Measurements from ENCODE around the gene ZNF195. TPM values are rescaled to one million over a fixed set of nuclear protein-coding genes. Genes with fewer than 3 reads are reported as not detected.

ZNF195 gene
- total and polyA plus RNA-seq, 8 donors = 19.6 to 37.0 (median 34.2) TPM

DNA sequence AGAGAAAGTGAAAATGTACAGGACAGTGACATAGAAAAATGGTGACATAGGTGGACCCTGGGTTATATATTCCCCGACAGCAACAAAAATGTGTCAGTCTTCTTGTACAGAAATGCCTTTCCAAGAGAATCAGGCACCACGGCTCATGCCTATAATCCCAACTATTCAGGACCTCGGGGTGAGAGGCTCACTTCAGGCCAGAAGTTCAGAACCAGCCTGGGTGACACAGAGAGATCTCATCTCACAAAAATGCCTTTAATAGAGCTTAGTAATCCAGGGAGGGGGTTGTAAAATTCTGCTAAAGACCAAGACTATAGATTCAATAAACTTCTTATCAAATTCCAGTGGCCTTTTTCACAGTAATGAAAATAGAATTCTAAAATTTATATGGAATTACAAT, 10.7 kb downstream of the ZNF195 start:
- H3K27me3 ChIP-seq = no peaks in the 10 kb centered on the region
- H3K36me3 ChIP-seq = peaks cover 5 to 97% of the 10 kb centered on the region in 2 donors
- peaks cover 0 to 44% of the 10 kb centered on the region in 2 donors for H3K9me3 ChIP-seq
- DNase-seq (no peak), ATAC-seq (no peak)
- TF ChIP-seq, protein P1, sequence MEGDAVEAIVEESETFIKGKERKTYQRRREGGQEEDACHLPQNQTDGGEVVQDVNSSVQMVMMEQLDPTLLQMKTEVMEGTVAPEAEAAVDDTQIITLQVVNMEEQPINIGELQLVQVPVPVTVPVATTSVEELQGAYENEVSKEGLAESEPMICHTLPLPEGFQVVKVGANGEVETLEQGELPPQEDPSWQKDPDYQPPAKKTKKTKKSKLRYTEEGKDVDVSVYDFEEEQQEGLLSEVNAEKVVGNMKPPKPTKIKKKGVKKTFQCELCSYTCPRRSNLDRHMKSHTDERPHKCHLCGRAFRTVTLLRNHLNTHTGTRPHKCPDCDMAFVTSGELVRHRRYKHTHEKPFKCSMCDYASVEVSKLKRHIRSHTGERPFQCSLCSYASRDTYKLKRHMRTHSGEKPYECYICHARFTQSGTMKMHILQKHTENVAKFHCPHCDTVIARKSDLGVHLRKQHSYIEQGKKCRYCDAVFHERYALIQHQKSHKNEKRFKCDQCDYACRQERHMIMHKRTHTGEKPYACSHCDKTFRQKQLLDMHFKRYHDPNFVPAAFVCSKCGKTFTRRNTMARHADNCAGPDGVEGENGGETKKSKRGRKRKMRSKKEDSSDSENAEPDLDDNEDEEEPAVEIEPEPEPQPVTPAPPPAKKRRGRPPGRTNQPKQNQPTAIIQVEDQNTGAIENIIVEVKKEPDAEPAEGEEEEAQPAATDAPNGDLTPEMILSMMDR (IDR thresholded peaks at IDR 0.05) = no peak
- no peak overlapping the region for H3K27ac ChIP-seq
- H3K4me3 ChIP-seq = no peak overlapping the region
- intact Hi-C loops (cut with DNase I) = no loop called here
- no peaks in the 10 kb centered on the region for H3K4me1 ChIP-seq

DNA sequence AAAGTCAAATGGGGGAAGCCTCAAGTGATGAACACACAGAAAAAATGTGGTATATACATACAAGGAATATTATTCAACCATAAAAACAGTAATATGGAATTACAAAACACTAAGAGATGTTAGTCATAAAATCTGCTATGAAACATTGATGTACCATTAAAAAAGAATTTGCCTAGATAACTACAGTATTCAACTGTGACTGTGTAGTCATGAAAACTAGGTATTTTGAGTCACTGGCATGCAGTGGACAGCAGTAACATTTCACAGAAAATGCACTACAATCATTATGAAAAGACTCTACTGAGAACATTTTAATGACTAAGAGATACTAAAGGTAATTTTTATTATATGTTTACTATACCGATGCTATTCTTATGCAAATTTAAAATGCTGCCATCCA, 11.7 kb downstream of the ZNF195 start:
- Histone ChIP-seq H3K27ac (no peak overlapping the region), H3K9me3 (peaks cover 0 to 53% of the 10 kb centered on the region in 2 donors), H3K4me3 (no peak overlapping the region), H3K36me3 (peaks cover 5 to 100% of the 10 kb centered on the region in 2 donors), H3K4me1 (no peaks in the 10 kb centered on the region), H3K27me3 (no peaks in the 10 kb centered on the region)
- no peak for DNase-seq
- ATAC-seq = no peak
- TF ChIP-seq, protein P1 (IDR thresholded peaks at IDR 0.05) = no peak
- intact Hi-C loops (cut with DNase I) = no loop called here

DNA sequence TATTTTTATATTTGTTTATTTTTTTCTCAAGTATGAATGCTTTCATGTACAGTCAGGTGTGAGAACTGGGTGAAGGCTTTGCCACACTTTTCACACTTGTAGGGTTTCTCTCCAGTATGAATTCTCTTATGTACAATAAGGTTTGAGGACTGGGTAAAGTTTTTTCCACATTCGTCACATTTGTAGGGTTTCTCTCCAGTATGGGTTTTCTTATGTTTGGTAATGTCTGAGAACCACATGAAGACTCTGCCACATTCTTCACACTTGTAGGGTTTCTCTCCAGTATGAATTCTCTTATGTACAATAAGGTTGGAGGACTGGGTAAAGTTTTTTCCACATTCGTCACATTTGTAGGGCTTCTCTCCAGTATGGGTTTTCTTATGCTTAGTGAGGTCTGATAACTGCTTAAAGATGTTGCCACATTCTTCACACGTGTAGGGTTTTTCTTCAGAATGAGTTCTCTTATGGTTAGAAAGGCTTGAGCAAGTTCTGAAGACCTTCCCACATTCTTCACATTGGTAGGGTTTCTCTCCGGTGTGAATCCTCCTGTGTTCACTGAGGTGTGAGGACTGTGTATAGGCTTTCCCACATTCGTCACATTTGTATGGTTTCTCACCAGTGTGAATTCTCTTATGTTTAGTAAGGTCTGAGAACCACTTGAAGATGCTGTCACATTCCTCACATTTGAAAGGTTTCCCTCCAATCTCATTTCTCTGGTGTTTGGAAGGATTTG, 19.7 kb downstream of the ZNF195 start:
- peaks cover 6 to 99% of the 10 kb centered on the region in 2 donors for H3K9me3 ChIP-seq
- ATAC-seq (no peak), DNase-seq (no peak)
- no peaks in the 10 kb centered on the region for H3K27me3 ChIP-seq
- intact Hi-C loops (cut with DNase I) = no loop called here
- H3K4me1 ChIP-seq = no peaks in the 10 kb centered on the region
- TF ChIP-seq, protein P1 (IDR thresholded peaks at IDR 0.05) = no peak
- peaks cover 0 to 72% of the 10 kb centered on the region in 2 donors for H3K36me3 ChIP-seq
- H3K4me3 ChIP-seq = no peak overlapping the region
- H3K27ac ChIP-seq = no peak overlapping the region

DNA sequence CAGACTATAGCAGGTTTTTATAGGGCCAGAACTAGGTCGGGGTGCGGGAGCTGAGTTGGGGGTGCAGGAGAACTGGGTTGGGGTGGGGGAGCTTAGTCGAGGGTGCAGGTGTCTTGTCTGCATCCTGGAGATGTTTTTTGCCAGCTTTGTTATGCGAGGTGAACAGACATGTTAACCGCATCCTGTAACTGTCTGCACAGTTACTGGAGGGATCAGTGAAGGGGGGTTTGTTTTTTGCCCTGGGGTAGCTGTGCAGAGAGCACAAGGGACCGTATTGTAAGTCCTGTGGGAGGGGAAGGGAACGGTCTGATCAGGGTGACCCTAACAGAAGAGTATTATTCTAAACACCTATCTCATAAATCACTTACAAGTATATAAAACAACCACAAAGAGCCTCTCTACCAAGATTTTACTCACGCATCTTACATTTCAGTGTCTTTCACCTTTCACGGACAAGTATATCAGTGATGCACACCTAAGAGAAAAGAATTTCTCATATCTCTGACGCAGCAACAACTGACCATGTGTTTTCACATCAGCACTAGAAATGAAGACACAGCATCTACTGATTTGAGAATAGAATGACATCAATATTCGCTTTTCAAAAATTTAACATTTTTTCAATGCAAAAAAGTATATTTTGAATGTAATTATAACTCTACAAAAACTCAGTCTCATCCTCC, 20.8 kb downstream of the ZNF195 start:
- intact Hi-C loops (cut with DNase I) = no loop called here
- ATAC-seq (no peak), DNase-seq (no peak)
- Histone ChIP-seq H3K27me3 (no peaks in the 10 kb centered on the region), H3K36me3 (peaks cover 0 to 60% of the 10 kb centered on the region in 2 donors), H3K9me3 (peaks cover 6 to 96% of the 10 kb centered on the region in 2 donors), H3K4me3 (no peak overlapping the region), H3K4me1 (no peaks in the 10 kb centered on the region), H3K27ac (no peak overlapping the region)
- TF ChIP-seq, protein P1 (IDR thresholded peaks at IDR 0.05) = no peak

DNA sequence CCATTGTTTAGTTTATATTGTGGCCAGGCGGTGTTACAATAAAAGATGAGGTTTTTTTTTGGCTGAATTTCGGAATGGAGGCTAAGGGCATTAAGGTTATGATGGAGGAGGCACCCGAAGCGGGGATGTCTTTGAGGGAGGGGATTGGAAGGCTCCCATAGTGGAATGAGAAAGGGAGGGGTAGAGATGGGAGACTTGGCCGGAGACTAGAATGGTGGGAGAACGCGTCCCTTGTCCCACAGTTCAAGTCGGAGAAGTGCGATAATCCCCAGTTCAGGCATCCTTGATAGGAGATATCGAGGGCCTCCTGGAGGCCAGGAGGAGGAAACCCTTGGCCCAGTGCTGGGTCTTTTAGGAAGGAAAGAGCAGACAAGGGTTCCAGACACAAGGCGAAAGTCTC, 21.6 kb downstream of the ZNF195 start:
- ATAC-seq (no peak), DNase-seq (no peak)
- peaks cover 6 to 94% of the 10 kb centered on the region in 2 donors for H3K9me3 ChIP-seq
- no peaks in the 10 kb centered on the region for H3K27me3 ChIP-seq
- intact Hi-C loops (cut with DNase I) = no loop called here
- no peaks in the 10 kb centered on the region for H3K4me1 ChIP-seq
- TF ChIP-seq, protein P1 (IDR thresholded peaks at IDR 0.05) = no peak
- no peak overlapping the region for H3K27ac ChIP-seq
- H3K4me3 ChIP-seq = no peak overlapping the region
- peaks cover 0 to 52% of the 10 kb centered on the region in 2 donors for H3K36me3 ChIP-seq

Measured in left lung (tissue), 10 donors.